ENCODE measurements around the gene PCDHGC4. TPM values are rescaled to one million over a fixed set of nuclear protein-coding genes. Genes with fewer than 3 reads are reported as not detected.

PCDHGC4 gene
- total and polyA plus RNA-seq, 2 of the 13 experiments (the other 11 are each of a cell fraction or from before 2014, with no cell fraction given), result 0.07 TPM; not detected in 1

DNA sequence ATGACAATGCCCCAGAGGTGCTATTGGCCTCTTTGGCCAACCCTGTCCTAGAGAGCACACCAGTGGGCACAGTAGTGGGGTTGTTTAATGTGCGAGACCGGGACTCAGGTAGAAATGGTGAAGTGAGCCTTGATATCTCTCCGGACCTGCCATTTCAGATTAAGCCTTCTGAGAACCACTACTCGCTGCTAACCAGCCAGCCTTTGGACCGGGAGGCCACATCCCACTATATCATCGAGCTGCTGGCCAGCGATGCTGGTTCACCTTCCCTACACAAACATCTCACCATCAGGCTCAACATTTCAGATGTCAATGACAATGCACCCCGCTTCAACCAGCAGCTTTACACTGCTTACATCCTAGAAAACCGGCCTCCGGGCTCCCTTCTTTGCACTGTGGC lies 5.4 kb downstream of the PCDHGC4 start:
- POLR2A ChIA-PET, result no interaction called here
- DNase-seq (ENCODE audit: low spot score), result no peak

More for the DNA sequence above, 5.4 kb downstream of the PCDHGC4 start:
- Histone ChIP-seq H3K27me3 (ENCODE audit: control insufficient read depth in 1 of 2, insufficient read depth in 2 of 2, low read length in 2 of 2) (peaks cover 2 to 37% of the 10 kb centered on the region in 2 experiments; a peak in 4 of 5 replicates), H3K9ac (ENCODE audit: insufficient read depth, low read depth, low read length) (no peak overlapping the region), H3K4me1 (ENCODE audit: insufficient read depth, low read length) (no peaks in the 10 kb centered on the region), H3K4me2 (ENCODE audit: low read depth, low read length) (no peak overlapping the region), H3K4me3 (replicated peaks in 1 of 3; ENCODE audit: insufficient read depth in 1 of 3, low read depth in 2 of 3, low read length in 3 of 3) (no peak overlapping the region), H3K9me3 (ENCODE audit: low read length) (no peaks in the 10 kb centered on the region), H3K27ac (ENCODE audit: extremely low read length, insufficient read depth, low read length) (no peak overlapping the region), H3K79me2 (ENCODE audit: insufficient read depth, low read length) (no peaks in the 10 kb centered on the region), H4K20me1 (ENCODE audit: insufficient read depth, low read length) (no peaks in the 10 kb centered on the region), H2AFZ (ENCODE audit: low read length) (no peak overlapping the region), H3K36me3 (replicated peaks in 1 of 2; ENCODE audit: control insufficient read depth in 1 of 2, insufficient read depth in 2 of 2, low read length in 2 of 2) (no peaks in the 10 kb centered on the region)
- intact Hi-C loops (cut with micrococcal nuclease; ENCODE audit: unreplicated experiment) (no loop called here), in situ Hi-C loops (cut with HindIII; ENCODE audit: extremely low pct_ligation_motif_present, low pct_unique_long_range_greater_than_20kb) (no loop called here)
- no peak for ATAC-seq
- CTCF ChIA-PET (ENCODE audit: low intra/inter-chr PET ratio, low total read pairs), result no interaction called here
- no TSS peak for BruUV-seq (replicated peaks)
- TF ChIP-seq, protein P1, sequence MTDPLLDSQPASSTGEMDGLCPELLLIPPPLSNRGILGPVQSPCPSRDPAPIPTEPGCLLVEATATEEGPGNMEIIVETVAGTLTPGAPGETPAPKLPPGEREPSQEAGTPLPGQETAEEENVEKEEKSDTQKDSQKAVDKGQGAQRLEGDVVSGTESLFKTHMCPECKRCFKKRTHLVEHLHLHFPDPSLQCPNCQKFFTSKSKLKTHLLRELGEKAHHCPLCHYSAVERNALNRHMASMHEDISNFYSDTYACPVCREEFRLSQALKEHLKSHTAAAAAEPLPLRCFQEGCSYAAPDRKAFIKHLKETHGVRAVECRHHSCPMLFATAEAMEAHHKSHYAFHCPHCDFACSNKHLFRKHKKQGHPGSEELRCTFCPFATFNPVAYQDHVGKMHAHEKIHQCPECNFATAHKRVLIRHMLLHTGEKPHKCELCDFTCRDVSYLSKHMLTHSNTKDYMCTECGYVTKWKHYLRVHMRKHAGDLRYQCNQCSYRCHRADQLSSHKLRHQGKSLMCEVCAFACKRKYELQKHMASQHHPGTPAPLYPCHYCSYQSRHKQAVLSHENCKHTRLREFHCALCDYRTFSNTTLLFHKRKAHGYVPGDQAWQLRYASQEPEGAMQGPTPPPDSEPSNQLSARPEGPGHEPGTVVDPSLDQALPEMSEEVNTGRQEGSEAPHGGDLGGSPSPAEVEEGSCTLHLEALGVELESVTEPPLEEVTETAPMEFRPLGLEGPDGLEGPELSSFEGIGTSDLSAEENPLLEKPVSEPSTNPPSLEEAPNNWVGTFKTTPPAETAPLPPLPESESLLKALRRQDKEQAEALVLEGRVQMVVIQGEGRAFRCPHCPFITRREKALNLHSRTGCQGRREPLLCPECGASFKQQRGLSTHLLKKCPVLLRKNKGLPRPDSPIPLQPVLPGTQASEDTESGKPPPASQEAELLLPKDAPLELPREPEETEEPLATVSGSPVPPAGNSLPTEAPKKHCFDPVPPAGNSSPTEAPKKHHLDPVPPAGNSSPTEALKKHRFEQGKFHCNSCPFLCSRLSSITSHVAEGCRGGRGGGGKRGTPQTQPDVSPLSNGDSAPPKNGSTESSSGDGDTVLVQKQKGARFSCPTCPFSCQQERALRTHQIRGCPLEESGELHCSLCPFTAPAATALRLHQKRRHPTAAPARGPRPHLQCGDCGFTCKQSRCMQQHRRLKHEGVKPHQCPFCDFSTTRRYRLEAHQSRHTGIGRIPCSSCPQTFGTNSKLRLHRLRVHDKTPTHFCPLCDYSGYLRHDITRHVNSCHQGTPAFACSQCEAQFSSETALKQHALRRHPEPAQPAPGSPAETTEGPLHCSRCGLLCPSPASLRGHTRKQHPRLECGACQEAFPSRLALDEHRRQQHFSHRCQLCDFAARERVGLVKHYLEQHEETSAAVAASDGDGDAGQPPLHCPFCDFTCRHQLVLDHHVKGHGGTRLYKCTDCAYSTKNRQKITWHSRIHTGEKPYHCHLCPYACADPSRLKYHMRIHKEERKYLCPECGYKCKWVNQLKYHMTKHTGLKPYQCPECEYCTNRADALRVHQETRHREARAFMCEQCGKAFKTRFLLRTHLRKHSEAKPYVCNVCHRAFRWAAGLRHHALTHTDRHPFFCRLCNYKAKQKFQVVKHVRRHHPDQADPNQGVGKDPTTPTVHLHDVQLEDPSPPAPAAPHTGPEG (CRISPR knock-in tag; IDR thresholded peaks at IDR 0.05), result no peak
- no peak for TF ChIP-seq ESRRA (CRISPR knock-in tag; IDR thresholded peaks at IDR 0.05; ENCODE audit: low read depth)
- TF ChIP-seq PITX1 (CRISPR knock-in tag; IDR thresholded peaks at IDR 0.05), result no peak
- no peak for TF ChIP-seq ZNF501 (CRISPR knock-in tag; IDR thresholded peaks at IDR 0.05)
- TF ChIP-seq YEATS4 (CRISPR knock-in tag; IDR thresholded peaks at IDR 0.05; ENCODE audit: borderline replicate concordance), result no peak
- FAIRE-seq, result no peak
- WGBS (ENCODE audit: low lambda C conversion rate), result 44% methylated on average over 7 of the region's 10 CpGs

Measured in HepG2 (cell line).